Liver (tissue), 9 donors: ENCODE measurements around the gene FBXW7. TPM values are rescaled to one million over a fixed set of nuclear protein-coding genes. Genes with fewer than 3 reads are reported as not detected.

ENCODE experiments used
- DNase-seq: peaks from one replicate; pipeline ENCODE4 v3.0.0-alpha.2; 2017; ENCODE audit warnings: low spot score
- H3K27ac ChIP-seq, 2 donors: one replicate each; pipeline ENCODE4 v1.7.0; 2013; ENCODE audit warnings: inconsistent platforms in 2 of 2, low read length in 2 of 2, control low read depth in 1 of 2, low read depth in 1 of 2, mild to moderate bottlenecking in 1 of 2
- H3K27me3 ChIP-seq, 4 donors: one replicate each; pipeline versions ENCODE4 v1.6.1 to v1.7.0; 2013; ENCODE audit warnings: low read length in 3 of 4, inconsistent platforms in 1 of 4, mild to moderate bottlenecking in 1 of 4, moderate library complexity in 1 of 4; ENCODE audit not compliant: control insufficient read depth in 4 of 4, insufficient read depth in 4 of 4
- H3K36me3 ChIP-seq, 4 donors: one replicate each; pipeline versions ENCODE4 v1.6.1 to v1.7.0; 2013; ENCODE audit warnings: low read length in 3 of 4, mild to moderate bottlenecking in 3 of 4, low read depth in 1 of 4, moderate library complexity in 1 of 4; ENCODE audit not compliant: control insufficient read depth in 4 of 4, insufficient read depth in 3 of 4
- H3K4me1 ChIP-seq, 4 donors: one replicate each; pipeline versions ENCODE4 v1.6.1 to v1.7.0; 2013; ENCODE audit warnings: low read length in 3 of 4, mild to moderate bottlenecking in 3 of 4, moderate library complexity in 1 of 4; ENCODE audit not compliant: control insufficient read depth in 4 of 4, insufficient read depth in 4 of 4
- H3K4me3 ChIP-seq, 3 donors: one replicate each; pipeline versions ENCODE4 v1.6.1 to v1.7.0; 2013; ENCODE audit warnings: low read length in 3 of 3, control low read depth in 1 of 3, low read depth in 1 of 3, mild to moderate bottlenecking in 1 of 3
- H3K9ac ChIP-seq, 2 donors: one replicate each; pipeline ENCODE4 v1.7.0; 2013; ENCODE audit warnings: low read length in 2 of 2, mild to moderate bottlenecking in 2 of 2, moderate library complexity in 2 of 2, control low read depth in 1 of 2, low read depth in 1 of 2
- H3K9me3 ChIP-seq, 4 donors: one replicate each; pipeline versions ENCODE4 v1.6.1 to v1.7.0; 2013; ENCODE audit warnings: low read length in 3 of 4; ENCODE audit not compliant: control insufficient read depth in 4 of 4
- ATF3 ChIP-seq: IDR thresholded peaks from 2 replicates; pipeline ENCODE4 v1.6.1; 2016; ENCODE audit warnings: antibody characterized with exemption
- CTCF ChIP-seq: fragments of 150-350 bp; IDR thresholded peaks from 2 replicates; pipeline ENCODE4 v1.5.1; 2017; ENCODE audit warnings: improper control_type of control experiment, low read depth, low read length; ENCODE audit not compliant: missing input control
- EGR1 ChIP-seq, 2 donors: IDR thresholded peaks; 2 replicates each; pipeline ENCODE4 v1.6.1; 2016 to 2018; ENCODE audit warnings: antibody characterized with exemption in 2 of 2, low read depth in 2 of 2
- FOXA1 ChIP-seq: IDR thresholded peaks from 2 replicates; pipeline ENCODE4 v1.6.1; 2016; ENCODE audit warnings: antibody characterized with exemption
- FOXA2 ChIP-seq: IDR thresholded peaks from 2 replicates; pipeline ENCODE4 v1.6.1; 2016; ENCODE audit warnings: antibody characterized with exemption
- GABPA ChIP-seq, 2 donors: IDR thresholded peaks in 1 of 2; conservative IDR thresholded peaks in 1 of 2; 2 replicates each; pipeline ENCODE4 v1.6.1; 2016; ENCODE audit warnings: antibody characterized with exemption in 2 of 2, mild to moderate bottlenecking in 1 of 2, moderate library complexity in 1 of 2
- HNF4A ChIP-seq, 2 donors: conservative IDR thresholded peaks; 2 replicates each; pipeline ENCODE4 v1.6.1; 2016; ENCODE audit warnings: antibody characterized with exemption in 2 of 2, mild to moderate bottlenecking in 2 of 2
- HNF4G ChIP-seq: IDR thresholded peaks from 2 replicates; pipeline ENCODE4 v1.6.1; 2016; ENCODE audit warnings: antibody characterized with exemption
- JUND ChIP-seq, 2 donors: IDR thresholded peaks; 2 replicates each; pipeline ENCODE4 v1.6.1; 2016; ENCODE audit warnings: antibody characterized with exemption in 2 of 2
- MAX ChIP-seq: IDR thresholded peaks from 2 replicates; pipeline ENCODE4 v1.6.1; 2016; ENCODE audit warnings: antibody characterized with exemption
- NR2F2 ChIP-seq: IDR thresholded peaks from 2 replicates; pipeline ENCODE4 v1.6.1; 2016; ENCODE audit warnings: antibody characterized with exemption
- RAD21 ChIP-seq, 2 donors: IDR thresholded peaks; 2 replicates each; pipeline ENCODE4 v1.6.1; 2016; ENCODE audit warnings: antibody characterized with exemption in 2 of 2, mild to moderate bottlenecking in 2 of 2
- REST ChIP-seq: IDR thresholded peaks from 2 replicates; pipeline ENCODE4 v1.6.1; 2016; ENCODE audit warnings: antibody characterized with exemption, mild to moderate bottlenecking
- RXRA ChIP-seq, 2 donors: IDR thresholded peaks; 2 replicates each; pipeline ENCODE4 v1.6.1; 2017 to 2018; ENCODE audit warnings: antibody characterized with exemption in 2 of 2, mild to moderate bottlenecking in 1 of 2
- SP1 ChIP-seq: IDR thresholded peaks from 2 replicates; pipeline ENCODE4 v1.6.1; 2018; ENCODE audit warnings: antibody characterized with exemption, mild to moderate bottlenecking
- TAF1 ChIP-seq: conservative IDR thresholded peaks from 2 replicates; pipeline ENCODE4 v1.6.1; 2016; ENCODE audit warnings: antibody characterized with exemption, mild to moderate bottlenecking
- YY1 ChIP-seq: IDR thresholded peaks from 2 replicates; pipeline ENCODE4 v1.6.1; 2016; ENCODE audit warnings: antibody characterized with exemption, mild to moderate bottlenecking
- ZBTB33 ChIP-seq: IDR thresholded peaks from 2 replicates; pipeline ENCODE4 v1.6.1; 2016; ENCODE audit warnings: antibody characterized with exemption
- WGBS: extraction: QIAGEN DNeasy Blood & Tissue Kit; methylation state at CpG from one replicate; pipeline ENCODE4 v1.1.7; 2013; 5-methylcytosine and 5-hydroxymethylcytosine counted together
- polyA plus RNA-seq, 2 donors: library from polyadenylated mRNA; stranded (reverse) in 1 of 2; unstranded in 1 of 2; fragments of 200-250 nt in 1 of 2; fragments of >200 nt in 1 of 2; fragmentation: Nextera tagmentation in 1 of 2; extraction: Ambion mirVana in 1 of 2; gene quantifications; one replicate each; pipeline versions ENCODE4 v1.2.1 to v1.2.3, GENCODE V29; 2013 to 2015
- total RNA-seq, 2 donors: library from RNA; depleted of rRNA; stranded (reverse); fragments of >200 nt; gene quantifications; one replicate each; pipeline ENCODE4 v1.2.3, GENCODE V29; 2014
- donor health status: healthy.
- donor health status: healthy.
- donor health status: healthy.
- donor health status: healthy.
- donor health status: healthy.

The FBXW7 gene
- total and polyA plus RNA-seq, 4 donors, result 4.0 to 56.9 (median 16.1) TPM

GRCh38 chr4:152277333-152277732, 258.6 kb downstream of the FBXW7 start:
- Histone ChIP-seq H3K9me3 (no peaks in the 10 kb centered on the region), H3K9ac (no peak overlapping the region), H3K27ac (no peak overlapping the region), H3K4me1 (no peaks in the 10 kb centered on the region), H3K4me3 (no peak overlapping the region), H3K36me3 (no peaks in the 10 kb centered on the region), H3K27me3 (no peaks in the 10 kb centered on the region)
- no peak for DNase-seq
- WGBS, result 90% methylated on average over 5 of the region's 5 CpGs
- no peak for TF ChIP-seq ATF3
- no peak for TF ChIP-seq YY1
- TF ChIP-seq NR2F2, result no peak
- TF ChIP-seq RXRA (IDR thresholded peaks at IDR 0.05), result no peak
- TF ChIP-seq REST, result no peak
- no peak for TF ChIP-seq MAX
- TF ChIP-seq GABPA (IDR thresholded peaks at IDR 0.05 in 1 of 2, conservative IDR thresholded peaks at IDR 0.05 in 1 of 2), result no peak
- no peak for TF ChIP-seq FOXA1
- TF ChIP-seq JUND (IDR thresholded peaks at IDR 0.05), result no peak
- no peak for TF ChIP-seq EGR1 (IDR thresholded peaks at IDR 0.05; ENCODE audit: low read depth in 2 of 2)
- TF ChIP-seq RAD21 (IDR thresholded peaks at IDR 0.05), result no peak
- TF ChIP-seq ZBTB33, result no peak
- no peak for TF ChIP-seq SP1
- no peak for TF ChIP-seq CTCF
- no peak for TF ChIP-seq FOXA2
- no peak for TF ChIP-seq HNF4A (conservative IDR thresholded peaks at IDR 0.05)
- no peak for TF ChIP-seq HNF4G
- no peak for TF ChIP-seq TAF1

- WGBS, result 76% methylated on average over 1 of the region's 1 CpG
- no peak overlapping the region for H3K4me3 ChIP-seq
Measured at GRCh38 chr4:152273343-152273742, 262.5 kb downstream of the FBXW7 start.

More at GRCh38 chr4:152273343-152273742, 262.5 kb downstream of the FBXW7 start:
- Histone ChIP-seq H3K36me3 (no peaks in the 10 kb centered on the region), H3K4me1 (no peaks in the 10 kb centered on the region), H3K27ac (no peak overlapping the region), H3K27me3 (no peaks in the 10 kb centered on the region), H3K9ac (no peak overlapping the region), H3K9me3 (no peaks in the 10 kb centered on the region)
- no peak for DNase-seq
- TF ChIP-seq RAD21 (IDR thresholded peaks at IDR 0.05), result no peak
- no peak for TF ChIP-seq HNF4A (conservative IDR thresholded peaks at IDR 0.05)
- TF ChIP-seq RXRA (IDR thresholded peaks at IDR 0.05), result no peak
- no peak for TF ChIP-seq YY1
- no peak for TF ChIP-seq JUND (IDR thresholded peaks at IDR 0.05)
- no peak for TF ChIP-seq HNF4G
- TF ChIP-seq REST, result no peak
- TF ChIP-seq SP1, result no peak
- TF ChIP-seq FOXA2, result no peak
